Femur (tissue), 1 donor: Measurements from ENCODE around the gene LAPTM4A.
"Not testable (repeated sequence)": the region's sequence is repeated elsewhere in the genome, so short reads cannot be mapped to it uniquely, and the experiment has no call there.

Experiments used
- DNase-seq: peaks from one replicate; pipeline ENCODE4 v3.0.0-alpha.2; 2017

Gene LAPTM4A

DNA sequence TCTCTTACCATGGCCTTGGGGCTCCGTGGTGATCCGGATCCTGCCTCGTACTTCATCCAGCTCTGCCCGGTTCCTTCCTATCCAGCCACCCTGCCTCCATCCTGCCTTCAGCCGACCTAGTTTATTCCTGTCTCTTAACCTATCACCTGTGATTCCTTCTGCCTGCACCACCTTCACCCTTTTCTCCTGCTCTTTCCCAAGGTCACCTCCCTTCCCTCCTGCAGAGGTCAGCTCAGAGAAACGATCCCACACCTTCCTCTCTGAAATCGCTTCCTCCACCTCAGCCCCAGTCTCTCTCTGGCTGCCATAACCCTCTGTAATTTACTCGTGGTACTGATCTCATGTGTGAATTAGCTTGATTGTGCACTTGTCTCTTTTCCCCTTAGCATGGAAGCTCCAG, 23.5 kb upstream of the LAPTM4A start:
- DNase-seq: no peak

DNA sequence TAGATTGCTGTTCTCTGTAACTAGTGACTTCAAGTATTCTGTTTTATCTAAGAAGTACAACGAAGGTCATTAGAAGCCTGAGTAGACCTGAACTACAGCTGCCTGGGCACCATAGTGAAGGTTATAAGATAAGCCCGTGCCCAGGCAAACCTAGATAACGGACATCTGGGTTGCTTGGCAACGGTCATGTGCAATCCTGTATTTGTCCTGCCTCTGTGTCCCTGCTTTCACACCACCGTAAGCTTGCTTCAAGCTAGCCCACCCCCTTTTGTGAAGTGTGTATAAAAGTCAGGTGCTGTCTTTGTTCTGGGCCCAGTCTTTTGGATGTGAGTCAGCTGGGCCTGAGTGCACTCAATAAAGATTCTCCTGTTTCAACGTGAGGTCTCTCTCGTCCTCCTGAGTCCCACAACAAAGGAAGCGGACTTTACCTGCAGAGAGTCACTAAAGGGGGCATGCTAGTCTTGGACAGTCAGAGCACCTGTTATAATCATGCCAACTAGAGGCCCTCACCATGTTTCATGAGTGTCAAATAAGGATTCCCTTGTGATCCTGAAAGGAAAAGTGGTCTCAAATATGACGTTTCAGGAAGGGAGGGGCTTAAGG, 22.7 kb upstream of the LAPTM4A start:
- not testable (repeated sequence) for DNase-seq

DNA sequence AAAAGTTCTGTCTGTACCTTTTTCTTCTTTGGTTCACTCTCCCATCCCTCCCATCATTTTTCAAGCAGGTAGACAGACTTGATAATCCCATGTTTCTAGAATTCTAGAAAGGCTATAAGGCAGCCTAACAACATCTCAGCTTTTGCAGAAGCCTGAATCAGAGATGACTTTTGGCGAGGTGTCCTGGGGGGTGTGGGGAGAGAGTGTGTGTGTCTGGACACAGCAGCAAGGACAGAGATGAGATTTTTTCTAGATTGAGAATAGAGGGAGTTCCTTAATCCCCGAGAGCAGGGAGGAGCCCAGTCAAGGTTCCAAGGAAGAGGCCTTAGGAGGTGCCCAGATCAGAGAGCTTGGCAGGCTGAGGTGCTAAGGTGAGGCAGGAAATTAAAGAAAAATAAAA, 22.0 kb upstream of the LAPTM4A start:
- DNase-seq: no peak

DNA sequence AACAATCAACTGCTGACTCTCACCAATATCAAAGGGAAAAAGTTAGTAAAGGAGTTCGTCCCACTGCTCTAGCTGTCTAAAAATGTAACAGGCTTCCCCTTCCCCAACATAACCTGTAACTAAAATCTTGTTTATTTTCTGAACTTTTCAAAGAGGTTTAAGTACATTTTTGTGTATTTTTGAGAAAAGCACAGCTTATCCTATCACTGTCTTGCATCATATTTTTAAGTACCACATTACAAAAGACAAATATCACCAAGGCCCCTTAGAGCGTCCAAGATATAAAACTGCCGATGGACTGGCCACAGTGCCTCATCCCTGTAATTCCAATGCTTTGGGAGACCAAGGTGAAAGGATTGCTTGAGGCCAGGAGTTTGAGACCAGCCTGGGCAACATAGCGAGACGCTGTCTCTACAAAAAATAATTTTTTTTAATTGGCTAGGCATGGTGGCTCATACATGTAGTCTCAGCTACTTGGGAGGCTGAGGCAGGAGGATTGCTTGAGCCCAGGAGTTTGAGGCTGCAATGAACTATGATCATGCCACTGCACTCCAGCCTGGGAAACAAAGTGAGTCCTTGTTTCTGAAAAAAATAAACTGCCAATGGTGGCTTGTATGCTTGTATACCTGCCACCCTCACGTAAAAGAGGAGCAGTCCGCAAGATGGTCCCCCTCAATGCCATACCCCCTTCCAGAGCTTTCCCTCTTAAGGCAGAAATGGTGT, 21.2 kb upstream of the LAPTM4A start:
- no peak for DNase-seq

DNA sequence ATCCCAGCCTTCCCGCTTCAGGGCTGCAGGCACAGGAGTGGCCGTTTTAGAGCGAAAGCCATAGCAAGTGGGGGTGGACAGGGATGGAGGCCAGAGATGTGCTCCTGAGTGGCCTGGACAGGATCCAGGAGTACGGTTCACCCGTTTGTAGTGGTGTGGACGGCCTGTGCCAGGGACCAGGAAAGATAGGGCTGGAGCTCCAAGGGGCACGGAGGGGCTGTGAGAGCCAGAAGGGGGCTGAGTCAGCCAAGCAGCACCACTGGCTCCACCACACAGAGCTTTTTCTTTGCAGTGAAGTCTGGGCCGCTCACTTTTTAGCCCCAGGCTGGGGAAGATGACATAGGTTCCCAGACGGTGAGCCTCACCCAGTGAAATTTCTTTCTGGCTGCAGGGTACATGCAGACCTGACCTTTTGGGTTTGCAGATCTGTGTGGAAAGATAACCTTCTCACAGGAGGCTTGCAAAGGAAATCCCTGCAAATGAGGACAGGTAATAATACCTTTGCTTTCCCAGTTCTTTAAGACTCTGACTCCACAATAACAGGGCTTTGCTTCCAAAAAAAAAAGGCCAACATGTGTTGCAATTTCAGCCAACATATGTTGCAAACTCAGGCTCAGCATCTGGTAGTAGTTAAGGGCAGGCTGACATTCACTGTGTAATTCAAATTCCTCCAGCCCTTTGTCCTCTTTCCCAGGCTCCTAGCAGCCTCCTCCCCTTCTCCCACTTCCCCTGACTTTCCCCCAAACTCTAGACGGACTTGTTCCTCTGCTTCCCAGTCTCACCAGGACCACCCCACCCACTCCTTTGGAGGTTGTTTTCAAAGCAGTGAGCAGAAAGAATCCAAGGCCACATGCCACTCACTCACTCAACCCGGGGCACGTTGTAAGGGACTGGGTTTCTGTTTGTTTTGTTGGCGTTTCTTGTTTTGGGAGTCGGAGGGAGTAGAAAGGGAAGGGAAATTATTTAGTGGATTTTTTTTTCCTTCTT, 20.3 kb upstream of the LAPTM4A start:
- DNase-seq: peak; percentile 87

DNA sequence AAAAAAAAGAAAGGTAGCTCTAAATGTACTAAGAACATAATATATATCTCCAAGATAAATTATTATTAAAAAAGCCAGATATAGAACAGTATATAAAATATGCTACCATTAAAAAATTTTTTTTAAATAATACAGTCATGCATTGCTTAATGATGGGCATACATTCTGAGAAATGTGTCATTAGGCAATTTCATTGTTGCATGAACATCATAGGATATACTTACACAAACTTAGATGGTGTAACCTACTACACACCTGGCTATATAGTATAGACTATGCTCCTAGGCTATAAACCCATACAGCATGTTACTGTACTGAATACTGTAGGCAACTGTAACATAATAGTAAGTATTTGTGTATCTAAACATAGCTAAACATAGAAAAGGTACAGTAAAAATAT, 18.3 kb upstream of the LAPTM4A start:
- no peak for DNase-seq

DNA sequence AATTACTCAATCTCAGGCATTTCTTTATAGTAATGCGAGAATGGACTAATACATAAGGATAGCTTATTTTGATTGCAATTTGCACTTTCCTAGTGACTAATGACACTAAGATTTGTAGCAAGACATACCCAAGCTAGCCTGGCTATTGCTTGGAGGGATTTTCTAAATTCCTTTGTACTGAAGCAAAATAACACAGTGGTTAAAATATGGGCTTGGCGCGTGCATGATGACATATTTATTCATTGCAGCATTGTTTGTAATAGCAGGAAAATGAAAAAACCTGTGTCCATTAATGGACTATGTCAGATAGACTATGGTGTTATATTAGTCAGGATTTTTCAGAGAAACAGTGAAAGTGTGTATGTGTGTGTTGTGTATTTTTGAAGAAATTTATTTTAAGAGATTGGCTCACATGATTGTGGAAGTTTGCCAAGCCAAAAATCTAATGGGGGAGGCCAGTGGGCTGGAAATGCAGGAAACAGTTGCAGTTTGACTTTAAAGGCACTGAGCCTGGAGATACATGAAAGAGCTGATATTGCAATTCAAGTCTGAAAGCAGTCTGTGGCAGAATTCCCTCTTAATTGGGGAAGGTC, 16.7 kb upstream of the LAPTM4A start:
- no peak for DNase-seq

DNA sequence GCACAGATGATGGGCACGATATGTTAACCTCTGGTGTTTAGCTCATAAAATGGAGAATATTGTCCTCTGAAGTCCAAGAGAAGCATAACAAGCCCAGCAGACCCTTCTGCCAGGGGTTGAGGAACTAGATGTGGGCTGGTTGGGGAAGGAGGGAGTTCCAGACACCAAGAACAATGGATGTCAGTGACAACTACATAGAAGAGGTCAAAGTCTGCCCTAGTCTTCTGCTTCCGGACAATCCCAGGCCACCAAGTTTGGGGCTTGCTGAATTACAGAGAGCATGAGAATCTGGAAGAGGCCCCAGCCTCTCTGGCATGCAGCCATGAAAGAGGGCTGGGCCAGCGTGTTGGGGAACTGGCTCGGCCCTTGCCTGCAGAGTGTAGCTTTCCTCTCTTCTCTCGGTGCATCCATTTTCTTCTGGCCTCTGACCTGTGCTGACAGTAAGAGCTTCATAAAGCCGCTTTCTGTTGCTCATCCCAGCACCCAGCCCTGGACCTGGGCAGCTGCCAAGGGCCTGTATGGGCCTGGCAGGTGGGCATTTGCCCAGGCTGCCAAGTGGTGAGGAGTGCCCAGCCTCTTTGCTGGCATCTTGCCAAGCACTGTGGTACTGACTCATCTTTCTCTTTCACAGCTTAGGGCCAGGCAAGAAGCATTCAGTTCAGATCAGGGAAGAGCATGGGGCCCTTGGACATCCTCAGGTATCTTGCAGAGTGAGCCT, 14.6 kb upstream of the LAPTM4A start:
- peak; percentile 82 for DNase-seq

DNA sequence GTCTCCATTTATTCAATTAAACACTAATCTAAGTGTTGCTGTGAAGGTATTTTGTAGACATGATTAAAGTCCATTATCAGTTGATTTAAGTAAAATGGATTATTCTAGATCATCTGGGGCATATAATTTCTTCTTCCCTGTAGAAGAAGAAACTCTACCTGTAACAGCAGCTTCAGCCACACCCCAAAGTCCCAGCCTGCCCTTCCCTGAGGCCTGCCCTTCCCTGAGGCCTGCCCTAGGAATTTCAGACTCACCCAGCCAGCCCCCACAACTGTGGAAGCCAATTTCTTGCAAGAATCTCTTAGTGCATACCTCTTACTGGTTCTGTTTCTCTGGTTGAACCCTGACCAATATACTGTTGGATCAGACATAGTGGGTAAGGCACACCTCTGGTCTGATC, 13.4 kb upstream of the LAPTM4A start:
- DNase-seq: no peak

DNA sequence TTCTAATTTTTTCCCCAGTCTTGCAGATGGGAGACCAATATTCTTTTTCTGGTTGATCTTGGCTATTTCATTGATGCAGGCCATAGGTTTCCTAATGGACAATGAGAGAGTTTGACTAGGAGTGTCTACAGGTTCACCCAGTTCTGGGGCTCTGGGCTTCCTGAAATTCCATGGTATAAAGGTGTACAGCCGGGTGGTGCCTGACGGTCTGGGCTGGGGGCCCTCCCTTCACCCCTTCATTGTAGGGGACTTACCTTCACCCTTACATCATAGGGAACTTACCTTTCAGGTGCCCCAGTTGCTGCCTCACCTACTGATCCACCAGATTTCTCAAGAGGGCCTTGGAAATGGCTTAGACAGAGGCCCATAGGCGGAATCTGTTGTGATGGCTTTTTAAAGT, 13.0 kb upstream of the LAPTM4A start:
- no peak for DNase-seq

DNA sequence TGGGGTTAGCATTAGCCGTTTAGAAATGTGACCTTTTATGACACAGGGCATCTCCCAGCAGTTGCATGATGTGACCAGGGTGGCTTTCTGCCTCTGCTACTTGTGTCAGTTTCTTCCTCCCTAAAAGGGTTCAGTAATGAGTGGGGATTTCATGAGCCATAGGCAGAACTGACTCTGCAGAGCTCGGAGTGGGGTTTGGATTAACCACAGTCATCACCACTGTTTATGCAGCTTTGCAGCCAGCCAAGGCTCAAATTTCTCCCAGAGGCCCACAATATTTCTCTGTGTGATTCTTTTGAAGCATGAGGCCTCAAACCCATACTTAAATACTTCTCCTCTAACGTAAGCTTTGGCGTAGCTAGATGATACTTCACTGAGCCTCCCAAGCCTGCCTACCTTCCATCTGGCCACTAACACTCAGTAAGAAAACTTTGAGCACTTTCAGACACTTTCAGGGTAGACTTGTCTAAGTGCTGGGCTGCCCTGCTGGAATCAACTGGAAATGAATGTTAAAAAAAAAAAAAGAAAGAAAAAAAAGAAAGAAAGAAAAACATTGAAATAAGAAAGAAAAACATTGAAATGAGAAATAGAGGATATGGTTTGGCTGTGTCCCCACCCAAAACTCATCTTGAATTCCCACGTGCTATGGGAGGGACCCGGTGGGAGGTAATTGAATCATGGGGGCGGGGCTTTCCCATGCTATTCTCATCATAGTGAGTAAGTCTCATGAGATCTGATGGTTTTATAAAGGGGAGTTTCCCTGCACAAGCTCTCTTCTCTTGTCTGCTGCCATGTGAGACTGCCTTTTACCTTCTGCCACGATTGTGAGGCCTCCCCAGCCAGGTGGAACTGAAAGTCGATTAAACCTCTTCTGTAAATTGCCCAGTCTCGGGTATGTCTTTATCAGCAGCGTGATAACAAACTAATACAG, 11.5 kb upstream of the LAPTM4A start:
- DNase-seq: peak; percentile 91

DNA sequence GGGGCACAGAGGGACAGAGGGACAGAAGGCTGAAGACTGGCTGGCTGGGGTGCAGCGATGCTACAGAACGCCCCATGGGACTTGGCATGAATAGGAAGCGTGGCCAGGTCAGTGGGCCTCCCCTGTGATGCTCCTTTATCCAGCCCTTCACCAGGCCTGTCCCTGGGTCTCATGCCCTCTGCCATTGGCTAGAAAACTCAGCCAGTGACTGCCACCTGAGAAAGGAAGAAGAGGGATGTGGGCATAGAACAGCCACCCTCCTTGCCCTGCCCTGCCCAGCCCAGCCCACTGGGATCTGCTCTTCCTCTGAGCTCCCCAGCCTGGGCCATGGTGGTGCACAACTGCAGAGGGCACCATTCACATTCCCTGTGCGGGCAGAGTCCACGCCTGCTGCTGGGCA, 10.5 kb upstream of the LAPTM4A start:
- DNase-seq: no peak

DNA sequence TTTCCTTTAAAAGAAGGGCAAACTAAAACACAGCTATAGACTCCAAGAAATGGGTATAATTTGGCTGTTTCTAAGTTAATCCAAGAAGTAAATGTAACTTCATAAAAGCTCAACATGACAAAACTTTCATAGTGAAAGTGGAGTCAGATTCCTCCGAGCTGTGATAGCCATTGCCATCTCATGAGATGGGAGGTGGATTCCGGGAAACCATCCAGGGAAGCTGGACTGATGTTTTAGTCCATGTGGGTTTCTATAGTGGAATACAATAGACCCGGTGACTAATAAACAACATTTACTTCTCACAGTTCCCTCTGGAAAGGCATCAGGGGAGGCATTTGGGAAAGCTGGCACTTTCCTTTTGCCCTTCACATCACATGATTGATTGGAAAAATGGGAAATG, 10.0 kb upstream of the LAPTM4A start:
- no peak for DNase-seq

DNA sequence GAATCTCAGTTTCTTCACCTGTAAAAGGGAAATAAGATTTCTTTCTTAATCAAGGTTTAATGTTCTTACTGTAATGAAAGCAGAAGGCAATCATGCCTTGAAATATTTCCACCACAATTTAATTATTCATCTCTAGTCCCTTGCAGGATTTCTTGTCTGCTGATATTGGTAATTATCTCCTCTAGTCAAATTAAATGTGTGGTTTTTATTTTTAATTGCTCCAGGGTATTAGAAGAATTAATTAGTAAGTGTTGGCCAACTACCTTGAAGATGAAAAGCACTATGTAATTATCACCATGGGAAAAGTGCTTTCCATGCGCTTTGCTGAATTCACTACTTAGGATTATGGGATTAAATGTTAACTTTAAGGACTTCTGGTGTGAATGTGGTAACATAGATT, 8.7 kb upstream of the LAPTM4A start:
- DNase-seq: no peak

DNA sequence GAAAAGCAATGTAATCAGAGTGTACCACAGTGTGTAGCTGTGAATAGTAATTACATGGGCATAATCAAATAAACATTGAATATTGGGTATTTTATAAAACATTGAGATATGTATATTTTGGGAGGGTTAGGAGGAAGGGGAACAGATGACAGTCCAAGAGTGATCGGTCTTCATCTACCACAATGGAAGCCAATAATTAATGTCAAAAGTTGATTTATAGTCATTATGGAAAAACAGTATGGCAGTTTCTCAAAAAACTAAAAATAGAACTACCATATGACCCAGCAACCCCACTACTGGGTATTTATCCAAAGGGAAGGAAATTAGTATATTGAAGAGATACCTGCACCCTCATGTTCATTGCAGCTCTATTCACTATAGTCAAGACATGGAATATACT, 5.8 kb upstream of the LAPTM4A start:
- DNase-seq: no peak

DNA sequence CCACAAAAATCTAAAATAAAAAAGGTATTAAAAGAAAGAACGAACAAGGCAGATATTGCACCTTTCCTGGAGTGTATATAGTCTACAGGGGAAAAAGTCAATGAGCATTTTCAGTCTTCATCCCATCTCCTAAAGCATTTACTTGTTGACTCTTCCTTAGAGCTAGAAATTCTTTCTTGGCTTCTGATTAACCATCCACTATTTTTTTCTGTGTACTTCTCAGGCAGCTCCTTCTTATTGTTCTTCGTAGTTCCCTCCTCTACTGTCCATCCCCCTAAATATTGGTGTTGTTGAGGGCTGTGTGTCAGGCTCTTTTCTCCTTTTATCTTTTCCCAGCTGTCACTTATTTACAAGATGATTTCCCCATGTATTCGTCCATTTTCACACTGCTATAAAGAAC, 3.5 kb upstream of the LAPTM4A start:
- DNase-seq: no peak

DNA sequence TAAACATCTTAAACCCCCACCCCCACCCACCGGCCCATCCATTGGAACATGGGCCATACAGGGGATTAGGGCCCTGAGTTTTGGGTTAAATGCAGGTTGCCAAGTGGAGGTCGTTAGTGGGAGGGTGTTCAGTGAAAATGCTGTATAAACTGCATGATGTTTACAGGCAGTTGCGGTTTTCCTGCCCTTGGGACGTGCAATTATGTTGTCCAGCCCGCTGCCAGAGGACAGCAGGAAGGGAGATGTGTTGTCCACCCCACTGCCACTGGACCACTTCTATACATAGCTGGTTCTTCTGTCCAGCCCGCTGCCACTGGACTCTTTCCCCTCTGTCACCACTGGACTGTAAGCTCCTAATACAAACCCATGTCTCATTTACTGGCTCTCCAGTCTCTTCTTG, 2.7 kb upstream of the LAPTM4A start:
- peak; percentile 59 for DNase-seq

DNA sequence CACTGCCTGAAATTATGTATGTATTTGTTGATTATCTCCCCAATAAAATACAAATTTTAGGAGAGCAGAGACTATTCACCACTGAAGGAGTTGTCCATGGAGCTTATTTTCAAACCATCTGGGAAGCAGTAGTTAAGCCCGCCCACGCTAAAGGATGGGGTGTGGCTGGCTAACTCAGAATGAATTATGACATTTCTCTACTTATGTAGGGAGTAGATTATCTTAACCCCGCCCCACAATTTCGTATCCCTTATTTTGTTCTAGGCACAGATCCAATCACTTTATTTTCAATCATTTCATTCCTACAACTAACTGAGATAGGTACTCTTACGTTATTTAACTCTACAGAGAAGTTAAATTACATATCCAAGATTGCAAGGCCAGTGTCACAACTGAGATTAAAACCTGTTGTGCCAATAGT, 1.4 kb upstream of the LAPTM4A start:
- DNase-seq: peak; percentile 82

DNA sequence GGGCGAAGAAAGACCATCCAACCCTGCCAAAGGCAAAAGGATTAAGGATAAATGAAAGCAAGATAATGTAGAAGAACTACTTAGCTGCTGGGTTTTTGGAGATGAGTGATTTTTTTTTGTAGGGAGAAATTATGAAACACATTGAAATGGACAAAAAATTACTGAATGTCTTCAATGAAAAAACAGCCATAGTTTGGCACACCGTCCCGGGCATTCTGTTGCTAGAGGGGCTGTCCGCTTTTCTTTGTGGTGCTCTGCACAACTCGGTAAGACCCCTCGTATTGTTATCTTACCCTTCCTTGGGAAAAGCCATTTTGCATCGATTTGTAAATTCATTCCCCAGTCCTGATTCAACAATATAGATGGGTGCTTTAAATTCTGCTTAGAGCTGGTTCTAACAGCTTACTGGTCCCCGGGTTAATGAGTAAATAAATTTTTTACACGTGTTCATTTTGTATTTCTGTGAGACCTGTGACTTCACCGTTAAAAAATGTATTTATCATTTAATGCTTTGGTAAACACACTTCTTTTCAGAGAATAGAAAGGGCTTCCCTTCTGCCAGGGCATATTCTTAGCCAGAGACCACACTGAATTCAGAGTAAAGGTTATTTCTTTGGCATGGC, 912 bp upstream of the LAPTM4A start:
- DNase-seq: no peak

DNA sequence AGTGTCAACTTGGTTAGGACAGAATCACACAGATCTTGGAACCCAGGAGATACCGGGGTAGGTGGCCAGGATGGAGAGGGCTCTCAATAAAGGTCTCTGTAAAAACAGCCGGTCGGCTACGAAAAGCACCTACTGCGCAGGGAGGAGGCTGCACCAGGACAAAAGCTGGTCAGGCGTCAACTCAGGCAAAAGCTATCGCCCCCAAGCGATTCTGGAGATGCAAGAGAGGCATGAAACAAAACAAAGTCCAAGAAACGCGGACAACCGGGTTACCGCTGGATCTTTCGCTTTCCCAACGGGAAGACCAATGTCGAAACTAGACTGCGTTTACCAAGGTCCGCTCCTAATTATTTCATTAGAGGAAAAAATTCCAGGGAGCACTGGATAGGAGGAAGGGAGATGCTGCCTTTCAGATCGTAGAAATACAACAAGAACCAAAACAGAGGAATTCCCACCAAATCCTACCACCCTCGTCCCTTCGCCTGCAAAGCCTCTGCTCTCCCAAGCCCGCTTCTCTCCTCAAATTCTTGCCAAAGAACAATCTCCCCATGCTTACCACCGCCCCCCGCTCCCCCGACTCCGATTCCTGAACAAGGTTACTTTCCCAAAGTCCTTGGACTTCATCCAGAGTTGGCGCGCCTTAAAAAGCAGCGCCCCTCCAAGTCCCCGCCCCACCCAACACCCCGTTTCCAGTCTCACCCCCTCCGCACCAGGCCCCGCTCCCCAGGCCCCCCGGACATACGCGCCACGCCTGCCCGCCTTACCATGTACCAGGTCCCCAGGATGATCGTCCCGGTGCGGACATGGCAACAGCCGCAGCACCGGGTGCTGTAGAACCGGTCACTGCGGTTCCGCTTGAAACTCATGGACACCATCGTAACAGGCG, 539 bp downstream of the LAPTM4A start:
- DNase-seq: peak; percentile 74
